GM12874 (cell line): ENCODE data around the gene WDFY3.

Experiments used
- TF ChIP-seq, protein P1 (sequence below): IDR thresholded peaks from 2 replicates; pipeline ENCODE4 v1.5.1; 2011; ENCODE audit warnings: low read depth, mild to moderate bottlenecking, control low read depth, low read length, moderate library complexity; ENCODE audit not compliant: insufficient read depth

The WDFY3 gene

DNA sequence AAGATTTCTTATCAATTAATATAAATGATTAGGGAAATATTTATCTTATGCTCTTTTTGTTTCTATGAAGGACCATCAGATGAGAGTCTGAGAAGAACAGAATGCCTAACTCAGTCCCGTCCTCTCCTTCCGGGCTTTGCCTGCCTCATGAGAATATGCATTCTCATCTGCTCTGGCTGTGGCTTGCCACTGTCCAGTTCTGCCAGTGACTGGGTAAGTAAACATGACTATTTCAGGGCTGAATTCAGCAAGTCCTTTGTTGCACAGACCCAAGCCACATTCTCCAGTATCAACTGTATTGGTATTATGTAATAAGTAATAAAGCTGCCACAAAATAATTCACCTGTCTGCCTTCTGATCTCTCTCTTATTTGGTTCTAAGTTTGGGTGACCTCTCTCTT lies 110.7 kb downstream of the WDFY3 start:
- TF ChIP-seq, protein P1, sequence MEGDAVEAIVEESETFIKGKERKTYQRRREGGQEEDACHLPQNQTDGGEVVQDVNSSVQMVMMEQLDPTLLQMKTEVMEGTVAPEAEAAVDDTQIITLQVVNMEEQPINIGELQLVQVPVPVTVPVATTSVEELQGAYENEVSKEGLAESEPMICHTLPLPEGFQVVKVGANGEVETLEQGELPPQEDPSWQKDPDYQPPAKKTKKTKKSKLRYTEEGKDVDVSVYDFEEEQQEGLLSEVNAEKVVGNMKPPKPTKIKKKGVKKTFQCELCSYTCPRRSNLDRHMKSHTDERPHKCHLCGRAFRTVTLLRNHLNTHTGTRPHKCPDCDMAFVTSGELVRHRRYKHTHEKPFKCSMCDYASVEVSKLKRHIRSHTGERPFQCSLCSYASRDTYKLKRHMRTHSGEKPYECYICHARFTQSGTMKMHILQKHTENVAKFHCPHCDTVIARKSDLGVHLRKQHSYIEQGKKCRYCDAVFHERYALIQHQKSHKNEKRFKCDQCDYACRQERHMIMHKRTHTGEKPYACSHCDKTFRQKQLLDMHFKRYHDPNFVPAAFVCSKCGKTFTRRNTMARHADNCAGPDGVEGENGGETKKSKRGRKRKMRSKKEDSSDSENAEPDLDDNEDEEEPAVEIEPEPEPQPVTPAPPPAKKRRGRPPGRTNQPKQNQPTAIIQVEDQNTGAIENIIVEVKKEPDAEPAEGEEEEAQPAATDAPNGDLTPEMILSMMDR = no peak

DNA sequence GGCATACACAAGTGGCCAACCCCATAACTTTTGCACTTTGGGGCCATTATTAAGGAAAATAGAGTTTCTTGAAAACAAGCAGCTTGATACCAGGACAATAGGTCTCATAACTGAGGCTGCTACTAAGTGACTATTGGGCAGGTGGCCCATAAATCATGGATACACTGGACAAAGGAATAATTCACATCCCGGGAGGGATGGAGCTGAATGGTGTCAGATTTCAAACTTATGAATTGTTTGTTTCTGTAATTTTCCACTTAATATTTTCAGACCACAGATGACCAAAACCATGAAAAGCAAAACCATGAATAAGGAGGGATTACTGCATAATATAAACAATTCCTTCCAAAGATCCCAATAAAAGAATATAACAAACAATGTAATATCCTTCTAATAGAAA lies 114.4 kb downstream of the WDFY3 start:
- TF ChIP-seq, protein P1 = no peak

DNA sequence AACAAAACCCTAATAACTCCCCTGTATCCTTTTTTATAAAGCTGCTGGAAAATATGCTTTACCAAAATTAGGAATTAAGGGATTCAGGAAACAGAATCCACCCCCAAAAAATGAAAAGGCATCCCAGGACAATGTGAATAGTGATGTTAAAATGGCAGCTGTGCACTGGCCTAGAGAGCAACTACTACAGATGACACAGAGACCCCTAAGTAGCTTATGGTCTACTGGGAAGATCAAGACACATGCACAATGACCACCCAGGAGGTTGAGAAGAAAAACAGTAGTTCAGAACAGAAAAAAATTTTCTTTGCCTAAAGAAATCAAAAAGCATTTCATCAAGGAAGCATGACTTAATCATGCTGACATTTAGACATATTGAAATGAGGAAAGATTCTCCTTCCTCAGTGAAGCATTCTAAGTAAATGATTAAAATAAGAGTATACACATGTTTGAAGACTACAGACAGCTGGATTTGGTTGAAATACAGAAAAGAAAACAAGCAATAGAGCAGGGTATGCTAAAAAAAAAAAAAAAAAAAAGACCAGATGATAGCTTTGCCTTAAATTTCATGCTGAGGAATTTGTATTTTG lies 117.3 kb downstream of the WDFY3 start:
- TF ChIP-seq, protein P1 = no peak

DNA sequence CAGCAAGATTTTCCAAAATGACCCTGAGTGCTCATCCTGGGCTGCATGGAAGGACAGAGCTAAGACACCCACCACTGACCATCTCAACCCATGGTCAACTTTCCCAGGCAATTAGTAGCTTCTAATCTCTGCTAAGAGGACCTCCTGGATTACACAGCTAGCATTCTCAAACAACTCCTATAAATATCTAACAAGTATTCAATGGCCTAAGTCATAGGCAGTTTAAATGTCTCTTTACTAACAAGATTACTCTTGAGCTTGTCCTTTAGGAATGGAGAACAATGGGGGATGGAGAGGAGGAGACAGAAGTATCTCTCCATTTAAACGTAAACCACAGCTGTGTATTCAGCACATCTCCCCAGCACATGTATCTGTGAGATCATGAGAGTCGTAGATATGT lies 118.1 kb downstream of the WDFY3 start:
- TF ChIP-seq, protein P1 = no peak

DNA sequence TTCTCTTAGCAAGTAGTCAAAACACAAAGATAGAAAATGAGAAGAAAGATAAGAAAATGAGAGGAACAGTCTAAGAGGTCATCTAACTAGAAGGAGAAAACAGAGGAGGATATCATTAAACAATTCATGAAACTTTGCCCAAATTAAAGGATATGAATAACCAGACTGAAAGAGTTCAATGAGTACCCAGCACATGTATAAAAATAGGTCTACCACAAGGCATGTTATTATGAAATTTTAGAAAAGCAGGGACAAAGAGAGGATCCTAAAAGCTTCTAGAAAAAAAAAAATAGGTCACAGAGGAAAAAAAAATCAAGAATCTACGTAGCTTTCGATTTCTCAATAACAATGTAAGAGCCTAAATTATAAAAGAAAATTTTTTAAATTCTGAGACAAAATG lies 118.5 kb downstream of the WDFY3 start:
- TF ChIP-seq, protein P1 = no peak

DNA sequence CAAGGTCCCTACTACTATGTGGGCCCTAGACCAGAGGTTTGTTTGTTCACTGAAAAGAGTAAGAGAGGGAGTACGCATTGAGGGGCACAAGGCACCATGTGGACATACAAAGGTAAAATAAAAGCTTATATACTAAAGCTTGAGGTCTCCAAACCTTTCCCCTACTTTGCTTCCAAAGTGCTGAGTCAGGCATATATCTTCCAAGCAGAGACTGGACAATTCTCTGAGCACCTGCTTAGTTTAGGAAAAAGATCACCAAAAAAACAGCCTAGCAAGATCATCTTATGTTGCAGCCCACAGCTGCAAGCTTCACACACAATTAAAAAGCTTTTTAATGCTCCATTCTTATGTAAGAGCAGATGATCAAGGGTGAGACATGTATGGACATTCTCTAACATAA lies 119.5 kb downstream of the WDFY3 start:
- TF ChIP-seq, protein P1 = no peak

DNA sequence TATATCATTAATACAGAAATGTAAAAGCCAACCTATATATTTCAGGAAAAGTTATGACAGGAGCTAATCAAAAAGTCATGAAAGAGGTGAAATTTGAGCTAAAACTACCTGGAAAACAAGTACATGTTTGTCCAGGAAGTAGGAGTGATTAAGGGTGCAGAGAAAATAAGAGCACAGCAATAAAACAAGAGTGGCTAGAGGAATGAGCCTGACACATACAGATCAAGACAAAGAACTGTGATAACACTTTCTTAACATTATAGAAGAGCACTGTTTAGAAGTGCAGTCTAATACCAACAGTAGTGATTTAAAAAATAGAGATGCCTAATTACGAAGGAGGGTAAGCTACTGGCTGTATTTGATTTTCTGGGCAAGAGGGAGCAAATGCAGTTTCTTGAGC lies 125.1 kb downstream of the WDFY3 start:
- TF ChIP-seq, protein P1 = no peak

DNA sequence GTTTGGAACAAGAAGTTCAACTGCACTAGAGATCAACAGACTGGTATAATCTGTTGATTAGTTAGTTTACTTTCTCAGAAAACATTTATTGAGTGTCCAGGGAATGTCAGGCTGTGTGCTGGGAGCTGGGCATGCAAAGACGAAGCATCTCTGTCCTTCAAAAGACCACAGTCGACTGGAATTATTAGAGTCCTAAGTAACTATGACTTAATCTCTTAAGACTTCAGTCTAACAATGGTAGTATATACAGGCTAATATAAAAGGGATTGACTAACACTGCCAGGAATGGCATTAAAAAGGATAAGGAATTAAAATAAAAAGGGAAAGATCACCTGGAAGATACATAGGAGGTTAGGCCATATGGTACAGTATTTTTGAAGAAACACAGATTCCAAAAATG lies 128.7 kb downstream of the WDFY3 start:
- TF ChIP-seq, protein P1 = no peak
